Skeletal muscle satellite cell (primary cell): ENCODE data around the gene ACER3.

Experiments used
- H3K27me3 ChIP-seq: 2 replicates; pipeline ENCODE4 v1.7.0; 2013; ENCODE audit warnings: low read length; ENCODE audit not compliant: control insufficient read depth, insufficient read depth
- H3K36me3 ChIP-seq: 2 replicates; pipeline ENCODE4 v1.7.0; 2013; ENCODE audit warnings: mild to moderate bottlenecking, control low read depth, low read length; ENCODE audit not compliant: insufficient read depth
- H3K4me1 ChIP-seq: 2 replicates; pipeline ENCODE4 v1.7.0; 2013; ENCODE audit warnings: low read length; ENCODE audit not compliant: control insufficient read depth, insufficient read depth
- H3K4me2 ChIP-seq: 2 replicates; pipeline ENCODE4 v1.7.0; 2013; ENCODE audit warnings: mild to moderate bottlenecking, low read length
- H3K4me3 ChIP-seq: 2 replicates; pipeline ENCODE4 v1.7.0; 2013; ENCODE audit warnings: low read length
- H3K9ac ChIP-seq: 2 replicates; pipeline ENCODE4 v1.7.0; 2013; ENCODE audit warnings: mild to moderate bottlenecking, low read depth, low read length, moderate library complexity
- H3K9me3 ChIP-seq: replicated peaks from 2 replicates; pipeline ENCODE4 v1.7.0; 2013; ENCODE audit warnings: mild to moderate bottlenecking, control low read depth, low read length

ACER3 gene

DNA sequence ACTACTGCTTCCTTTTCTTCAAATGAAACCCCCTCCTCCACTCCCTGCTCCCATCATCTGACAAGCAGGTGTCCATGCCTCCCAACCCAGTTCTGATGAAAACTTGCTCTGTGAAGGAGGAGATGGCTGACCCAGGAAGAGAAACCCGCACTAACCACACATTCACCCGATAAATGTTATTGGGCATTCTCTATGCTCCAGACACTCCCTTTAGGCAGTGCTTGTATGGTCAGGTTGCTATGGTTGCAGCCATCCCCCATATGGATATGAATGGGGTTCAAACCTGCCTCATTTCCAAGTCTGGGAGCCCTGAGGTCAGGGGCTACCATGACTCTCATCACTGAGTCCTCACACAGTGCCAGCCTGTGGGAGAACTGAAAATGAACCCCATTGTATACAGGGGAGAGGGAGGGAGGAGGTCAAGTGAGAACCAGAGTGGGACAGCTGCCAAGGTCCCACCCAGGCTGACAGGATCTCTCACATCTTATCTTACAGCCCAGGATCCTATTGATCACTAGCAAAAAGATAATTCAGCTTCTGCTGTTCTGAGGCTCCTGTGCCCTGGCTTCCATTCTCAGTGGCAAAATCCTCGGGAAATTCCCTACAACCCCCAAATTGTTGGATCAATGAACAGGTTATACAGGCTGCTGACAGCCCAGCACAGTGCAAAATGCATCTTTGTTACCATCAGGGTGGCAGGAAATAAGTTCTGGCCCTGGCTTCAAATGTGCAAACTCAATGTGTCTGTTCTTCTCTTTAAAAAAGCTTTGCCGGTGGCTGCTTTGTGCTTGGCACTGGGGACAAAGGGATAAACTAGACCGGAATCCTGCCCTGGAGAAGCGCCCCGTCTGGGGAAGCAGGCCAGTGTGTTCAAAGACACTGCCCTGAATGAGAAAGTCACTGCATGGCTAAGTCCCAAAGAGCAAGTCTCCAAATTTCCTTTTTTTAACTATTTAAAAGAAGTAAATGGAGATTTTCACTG lies 22.7 kb upstream of the ACER3 start:
- Histone ChIP-seq H3K27me3 (peaks cover 71% of the 10 kb centered on the region), H3K9ac (no peak overlapping the region), H3K4me1 (no peaks in the 10 kb centered on the region), H3K4me3 (no peak overlapping the region), H3K9me3 (no peaks in the 10 kb centered on the region), H3K36me3 (no peaks in the 10 kb centered on the region), H3K4me2 (no peak overlapping the region)

- no peak overlapping the region for H3K4me2 ChIP-seq
- H3K36me3 ChIP-seq: no peaks in the 10 kb centered on the region
- no peaks in the 10 kb centered on the region for H3K9me3 ChIP-seq
- peaks cover 68% of the 10 kb centered on the region for H3K27me3 ChIP-seq
- no peak overlapping the region for H3K4me3 ChIP-seq
- H3K4me1 ChIP-seq: no peaks in the 10 kb centered on the region
- no peak overlapping the region for H3K9ac ChIP-seq
Measured at GRCh38 chr11:76838678-76839068, 22.0 kb upstream of the ACER3 start.

GRCh38 chr11:76839311-76839710 lies 21.4 kb upstream of the ACER3 start:
- no peaks in the 10 kb centered on the region for H3K4me1 ChIP-seq
- no peaks in the 10 kb centered on the region for H3K36me3 ChIP-seq
- no peak overlapping the region for H3K4me3 ChIP-seq
- peaks cover 68% of the 10 kb centered on the region for H3K27me3 ChIP-seq
- no peak overlapping the region for H3K9ac ChIP-seq
- H3K4me2 ChIP-seq: no peak overlapping the region
- no peaks in the 10 kb centered on the region for H3K9me3 ChIP-seq

- Histone ChIP-seq H3K9ac (no peak overlapping the region), H3K4me2 (no peak overlapping the region), H3K36me3 (no peaks in the 10 kb centered on the region), H3K27me3 (peaks cover 56% of the 10 kb centered on the region), H3K4me3 (no peak overlapping the region), H3K4me1 (no peaks in the 10 kb centered on the region), H3K9me3 (no peaks in the 10 kb centered on the region)
Measured at GRCh38 chr11:76841923-76842452, 18.7 kb upstream of the ACER3 start.

- H3K4me3 ChIP-seq: no peak overlapping the region
- H3K9me3 ChIP-seq: no peaks in the 10 kb centered on the region
- H3K4me1 ChIP-seq: no peaks in the 10 kb centered on the region
- H3K27me3 ChIP-seq: peaks cover 43% of the 10 kb centered on the region
- H3K9ac ChIP-seq: no peak overlapping the region
- H3K36me3 ChIP-seq: no peaks in the 10 kb centered on the region
- no peak overlapping the region for H3K4me2 ChIP-seq
Measured at GRCh38 chr11:76843907-76844306, 16.8 kb upstream of the ACER3 start.

DNA sequence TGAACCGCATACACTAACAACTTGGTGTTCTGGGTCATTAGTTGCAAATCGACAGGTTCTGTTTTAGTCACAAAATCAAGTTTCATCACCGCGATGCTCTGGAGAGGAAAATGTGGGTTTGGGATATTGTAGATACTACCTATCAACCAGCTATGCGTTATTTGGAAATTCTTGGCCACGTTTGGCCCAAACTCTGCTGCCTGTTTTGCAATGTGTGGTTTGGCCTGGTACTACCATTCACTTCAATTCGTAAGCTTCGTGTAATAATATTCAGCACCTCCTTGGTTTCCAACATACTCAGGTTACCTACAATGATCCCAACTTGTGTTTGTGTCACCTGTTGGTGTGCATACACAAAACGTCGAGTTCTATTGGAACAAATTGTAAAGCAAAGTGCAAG lies 16.2 kb upstream of the ACER3 start:
- H3K9ac ChIP-seq: no peak overlapping the region
- no peaks in the 10 kb centered on the region for H3K36me3 ChIP-seq
- no peaks in the 10 kb centered on the region for H3K9me3 ChIP-seq
- no peaks in the 10 kb centered on the region for H3K4me1 ChIP-seq
- H3K4me2 ChIP-seq: no peak overlapping the region
- no peak overlapping the region for H3K4me3 ChIP-seq
- peaks cover 42% of the 10 kb centered on the region for H3K27me3 ChIP-seq

GRCh38 chr11:76845069-76845468 lies 15.6 kb upstream of the ACER3 start:
- no peaks in the 10 kb centered on the region for H3K9me3 ChIP-seq
- H3K4me2 ChIP-seq: no peak overlapping the region
- H3K4me1 ChIP-seq: no peaks in the 10 kb centered on the region
- H3K36me3 ChIP-seq: no peaks in the 10 kb centered on the region
- H3K4me3 ChIP-seq: no peak overlapping the region
- H3K27me3 ChIP-seq: peaks cover 42% of the 10 kb centered on the region
- no peak overlapping the region for H3K9ac ChIP-seq

DNA sequence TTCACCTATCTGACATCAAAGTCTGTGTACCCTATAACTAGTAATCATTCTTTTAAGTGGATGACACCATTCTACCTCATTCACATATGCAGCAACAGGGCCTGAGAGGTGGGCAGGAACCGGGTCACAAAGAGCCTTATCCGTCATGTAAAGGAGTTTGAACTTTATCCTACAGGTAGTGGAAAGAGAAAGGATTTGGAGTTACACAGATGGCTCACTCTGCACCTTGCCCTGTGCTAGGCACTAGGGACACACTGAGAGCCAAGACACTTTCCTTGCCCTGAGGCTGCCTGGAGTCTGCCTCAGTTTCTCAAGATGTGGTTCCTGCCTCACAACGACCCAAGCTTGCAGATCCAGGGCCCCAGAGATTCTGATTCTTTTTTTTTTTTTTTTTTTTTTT lies 14.3 kb upstream of the ACER3 start:
- no peaks in the 10 kb centered on the region for H3K9me3 ChIP-seq
- no peaks in the 10 kb centered on the region for H3K36me3 ChIP-seq
- H3K4me2 ChIP-seq: no peak overlapping the region
- H3K27me3 ChIP-seq: peaks cover 42% of the 10 kb centered on the region
- no peak overlapping the region for H3K9ac ChIP-seq
- no peak overlapping the region for H3K4me3 ChIP-seq
- H3K4me1 ChIP-seq: no peaks in the 10 kb centered on the region

DNA sequence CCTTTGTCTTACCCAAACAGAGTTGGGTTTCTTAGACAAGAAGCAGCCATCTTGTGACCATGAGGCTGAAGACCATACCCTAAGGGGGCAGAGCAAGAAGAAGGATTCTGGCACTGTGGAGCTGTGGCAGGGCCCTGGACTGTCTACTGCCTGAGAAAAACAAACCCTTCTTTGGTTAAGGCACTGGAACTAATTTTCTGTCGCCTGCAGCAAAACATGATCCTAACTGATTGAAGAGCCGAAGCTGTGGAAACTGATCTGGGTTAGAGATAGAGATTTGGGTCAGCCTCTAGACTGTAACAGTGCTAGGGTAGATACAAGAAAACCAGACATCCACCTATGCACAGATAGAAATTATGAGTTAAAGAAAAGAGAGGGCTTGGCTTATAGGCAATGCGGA lies 11.3 kb upstream of the ACER3 start:
- Histone ChIP-seq H3K4me3 (no peak overlapping the region), H3K27me3 (peaks cover 41% of the 10 kb centered on the region), H3K4me1 (no peaks in the 10 kb centered on the region), H3K36me3 (no peaks in the 10 kb centered on the region), H3K9ac (no peak overlapping the region), H3K4me2 (no peak overlapping the region), H3K9me3 (no peaks in the 10 kb centered on the region)

- H3K9me3 ChIP-seq: no peaks in the 10 kb centered on the region
Measured at GRCh38 chr11:76850130-76850529, 10.6 kb upstream of the ACER3 start.

GRCh38 chr11:76850815-76851214 lies 9.9 kb upstream of the ACER3 start:
- H3K4me1 ChIP-seq: no peaks in the 10 kb centered on the region
- H3K9me3 ChIP-seq: no peaks in the 10 kb centered on the region
- H3K9ac ChIP-seq: no peak overlapping the region
- peaks cover 45% of the 10 kb centered on the region for H3K27me3 ChIP-seq
- H3K4me3 ChIP-seq: no peak overlapping the region
- no peak overlapping the region for H3K4me2 ChIP-seq
- H3K36me3 ChIP-seq: no peaks in the 10 kb centered on the region

More at GRCh38 chr11:76850130-76850529, 10.6 kb upstream of the ACER3 start:
- Histone ChIP-seq H3K36me3 (no peaks in the 10 kb centered on the region), H3K27me3 (peaks cover 45% of the 10 kb centered on the region), H3K4me2 (no peak overlapping the region), H3K4me1 (no peaks in the 10 kb centered on the region), H3K9ac (no peak overlapping the region), H3K4me3 (no peak overlapping the region)

DNA sequence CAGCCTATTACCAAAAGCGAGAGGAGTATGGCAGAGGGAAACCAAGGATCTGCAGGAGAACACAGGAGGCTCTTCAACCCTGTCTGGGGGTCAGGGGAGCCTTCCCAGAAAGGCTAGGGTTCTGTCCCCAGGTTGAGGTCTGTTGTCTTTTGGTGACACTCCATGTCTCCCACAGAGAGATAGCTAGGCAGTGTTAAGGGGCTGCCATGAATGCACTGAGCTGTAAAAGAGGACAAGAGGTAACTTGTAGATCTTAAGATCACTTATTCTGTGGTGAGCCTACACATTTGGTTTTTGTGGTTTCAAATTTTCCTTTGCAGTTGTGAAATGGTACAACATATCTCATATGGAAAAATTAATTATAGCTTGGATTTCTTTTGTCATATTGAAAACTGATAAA lies 6.0 kb upstream of the ACER3 start:
- Histone ChIP-seq H3K9ac (no peak overlapping the region), H3K4me3 (no peak overlapping the region), H3K4me1 (no peaks in the 10 kb centered on the region), H3K4me2 (no peak overlapping the region), H3K36me3 (no peaks in the 10 kb centered on the region), H3K27me3 (peaks cover 32% of the 10 kb centered on the region), H3K9me3 (no peaks in the 10 kb centered on the region)
